Adrenal gland (tissue), 12 donors: Measurements from ENCODE around the gene SF3B2. TPM values are rescaled to one million over a fixed set of nuclear protein-coding genes. Genes with fewer than 3 reads are reported as not detected.

Experiments used
- DNase-seq, 7 donors: peaks; one replicate each; pipeline ENCODE4 v3.0.0-alpha.2; 2019 to 2020
- H3K27ac ChIP-seq, 5 donors: fragments of 200-600 bp; sonication (generic) in 4 of 5; 1 replicate in 3 of 5; 2 replicates in 2 of 5; pipeline versions ENCODE4 v1.5.1 to v1.8.0; 2016 to 2020; ENCODE audit warnings: mild to moderate bottlenecking in 1 of 5
- H3K27me3 ChIP-seq: fragments of 200-600 bp; 2 replicates; pipeline ENCODE4 v1.8.0; 2021
- H3K36me3 ChIP-seq, 2 donors: fragments of 200-600 bp; replicated peaks in 1 of 2; 1 replicate in 1 of 2; 2 replicates in 1 of 2; pipeline versions ENCODE4 v1.5.1 to v1.8.0; 2018 to 2022
- H3K4me1 ChIP-seq, 2 donors: fragments of 200-600 bp; replicated peaks in 1 of 2; 1 replicate in 1 of 2; 2 replicates in 1 of 2; pipeline versions ENCODE4 v1.5.1 to v1.8.0; 2018 to 2021
- H3K4me3 ChIP-seq, 4 donors: fragments of 200-600 bp; sonication (generic) in 3 of 4; one replicate each; pipeline ENCODE4 v1.5.1; 2016 to 2018
- H3K9me3 ChIP-seq, 3 donors: fragments of 200-600 bp; sonication (generic) in 1 of 3; replicated peaks in 1 of 3; 1 replicate in 2 of 3; 2 replicates in 1 of 3; pipeline versions ENCODE4 v1.5.1 to v1.8.0; 2016 to 2021
- POLR2A ChIP-seq, 2 donors: fragments of 450-650 bp; IDR thresholded peaks; one replicate each; pipeline ENCODE4 v1.6.1; 2017; ENCODE audit warnings: antibody characterized with exemption in 2 of 2, mild to moderate bottlenecking in 2 of 2, moderate library complexity in 1 of 2
- WGBS, 4 donors: extraction: QIAGEN DNeasy Blood & Tissue Kit in 2 of 4; methylation state at CpG; one replicate each; pipeline versions ENCODE4 v1.1.5 to v1.1.7; 2013 to 2017; 5-methylcytosine and 5-hydroxymethylcytosine counted together
- intact Hi-C, 2 donors: fragments of 100-400 bp; cut with DNase I; formaldehyde crosslinking; loops; one replicate each; pipeline versions ENCODE4 v1.14.1 to v1.15.0; 2022 to 2023
- polyA plus RNA-seq, 3 donors: library from polyadenylated mRNA; stranded (reverse); fragments of 200-250 nt in 2 of 3; fragments of 350-450 nt in 1 of 3; fragmentation: Illumina TruSeq in 1 of 3; extraction: RNeasy Lipid Tissue Mini Kit (QIAGEN cat#74804) in 1 of 3; gene quantifications; one replicate each; pipeline ENCODE4 v1.2.3, GENCODE V29; 2013 to 2014
- total RNA-seq, 9 donors: library from RNA; depleted of rRNA in 4 of 9; stranded (reverse); fragments of >200 nt in 4 of 9; fragments of 120-200 nt in 1 of 9; fragmentation: NEBNext Ultra II Directional in 1 of 9; extraction: Animal tissue kit (Norgen Biotek cat#: 25700) in 1 of 9; gene quantifications; one replicate each; pipeline versions ENCODE4 v1.1.0 to v1.2.4, GENCODE V29; 2013 to 2023
- TF ChIP-seq, protein P1 (sequence below), 6 experiments: fragments of 450-650 bp in 4 of 6; fragments of 200-600 bp in 2 of 6; sonication (generic) in 1 of 6; IDR thresholded peaks; 1 replicate in 5 of 6; 2 replicates in 1 of 6; pipeline versions ENCODE4 v1.5.1 to v1.8.0; 2016 to 2021; ENCODE audit warnings: antibody characterized with exemption in 6 of 6, mild to moderate bottlenecking in 2 of 6, moderate library complexity in 1 of 6
- donor health status: healthy with polysubstance abuse.
- donor health status: Bipolar disorder and iron deficiency.
- donor health status: DM: yes; HTN: yes; CAD: no.
- donor health status: DM: no; HTN: no; CAD: no.
- donor health status: DM: no; HTN: no; CAD: no.
- donor health status: DM: yes; HTN: yes; CAD: no.

The SF3B2 gene
- total and polyA plus RNA-seq, 12 donors: 101 to 196 (median 141) TPM

DNA sequence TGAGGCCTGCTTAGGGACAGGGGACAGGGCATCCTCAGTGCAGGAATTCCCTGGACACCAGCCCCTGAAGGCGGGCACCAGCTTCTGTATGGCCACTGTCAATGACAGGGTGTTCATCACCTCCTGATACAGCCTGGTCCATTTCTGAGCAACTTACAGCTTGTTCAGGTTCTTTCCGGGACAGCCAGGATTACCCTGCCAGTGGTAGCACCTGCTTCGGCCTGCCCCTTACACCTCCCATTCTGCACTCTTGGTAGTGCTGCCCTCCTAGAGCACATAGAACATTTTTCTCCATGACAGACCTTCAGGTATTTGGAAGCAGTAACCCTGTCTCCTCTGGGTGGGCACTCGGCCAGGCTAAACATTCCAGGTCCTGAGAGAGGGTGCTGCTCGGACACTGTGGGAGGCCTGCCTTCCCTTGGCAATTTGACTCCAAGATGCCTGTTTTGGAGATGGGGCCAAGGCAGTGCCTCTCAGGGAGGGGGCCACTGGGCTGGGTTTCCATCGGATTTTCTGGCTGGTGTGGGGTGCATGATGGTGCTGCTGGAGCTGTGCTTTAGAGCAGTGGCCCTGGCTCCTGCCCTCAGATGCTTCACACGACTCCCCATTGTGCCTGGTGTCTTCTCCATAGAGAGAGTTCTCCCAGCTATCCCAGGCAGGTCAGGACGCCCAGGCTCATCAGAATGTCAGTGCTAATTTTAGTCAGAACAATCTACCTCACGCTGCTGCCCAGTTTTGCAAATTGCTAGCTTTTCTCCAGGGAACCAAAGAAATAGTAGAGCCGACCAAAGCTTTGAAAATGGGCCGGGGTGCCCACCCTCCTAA lies 4.4 kb upstream of the SF3B2 start:
- H3K4me1 ChIP-seq: peaks cover under 1 to 8% of the 10 kb centered on the region in 2 donors
- H3K4me3 ChIP-seq: no peak overlapping the region
- peaks cover 7% of the 10 kb centered on the region for H3K27me3 ChIP-seq
- H3K36me3 ChIP-seq: no peaks in the 10 kb centered on the region
- DNase-seq: no peak
- TF ChIP-seq, protein P1, sequence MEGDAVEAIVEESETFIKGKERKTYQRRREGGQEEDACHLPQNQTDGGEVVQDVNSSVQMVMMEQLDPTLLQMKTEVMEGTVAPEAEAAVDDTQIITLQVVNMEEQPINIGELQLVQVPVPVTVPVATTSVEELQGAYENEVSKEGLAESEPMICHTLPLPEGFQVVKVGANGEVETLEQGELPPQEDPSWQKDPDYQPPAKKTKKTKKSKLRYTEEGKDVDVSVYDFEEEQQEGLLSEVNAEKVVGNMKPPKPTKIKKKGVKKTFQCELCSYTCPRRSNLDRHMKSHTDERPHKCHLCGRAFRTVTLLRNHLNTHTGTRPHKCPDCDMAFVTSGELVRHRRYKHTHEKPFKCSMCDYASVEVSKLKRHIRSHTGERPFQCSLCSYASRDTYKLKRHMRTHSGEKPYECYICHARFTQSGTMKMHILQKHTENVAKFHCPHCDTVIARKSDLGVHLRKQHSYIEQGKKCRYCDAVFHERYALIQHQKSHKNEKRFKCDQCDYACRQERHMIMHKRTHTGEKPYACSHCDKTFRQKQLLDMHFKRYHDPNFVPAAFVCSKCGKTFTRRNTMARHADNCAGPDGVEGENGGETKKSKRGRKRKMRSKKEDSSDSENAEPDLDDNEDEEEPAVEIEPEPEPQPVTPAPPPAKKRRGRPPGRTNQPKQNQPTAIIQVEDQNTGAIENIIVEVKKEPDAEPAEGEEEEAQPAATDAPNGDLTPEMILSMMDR (IDR thresholded peaks at IDR 0.05): no peak
- TF ChIP-seq POLR2A (IDR thresholded peaks at IDR 0.05): no peak
- no peak overlapping the region for H3K27ac ChIP-seq
- WGBS, 4 donors: 58 to 73% (median 68%) methylated on average over 9 to 11 of the region's 11 CpGs
- intact Hi-C loops: no loop called here
- no peaks in the 10 kb centered on the region for H3K9me3 ChIP-seq

DNA sequence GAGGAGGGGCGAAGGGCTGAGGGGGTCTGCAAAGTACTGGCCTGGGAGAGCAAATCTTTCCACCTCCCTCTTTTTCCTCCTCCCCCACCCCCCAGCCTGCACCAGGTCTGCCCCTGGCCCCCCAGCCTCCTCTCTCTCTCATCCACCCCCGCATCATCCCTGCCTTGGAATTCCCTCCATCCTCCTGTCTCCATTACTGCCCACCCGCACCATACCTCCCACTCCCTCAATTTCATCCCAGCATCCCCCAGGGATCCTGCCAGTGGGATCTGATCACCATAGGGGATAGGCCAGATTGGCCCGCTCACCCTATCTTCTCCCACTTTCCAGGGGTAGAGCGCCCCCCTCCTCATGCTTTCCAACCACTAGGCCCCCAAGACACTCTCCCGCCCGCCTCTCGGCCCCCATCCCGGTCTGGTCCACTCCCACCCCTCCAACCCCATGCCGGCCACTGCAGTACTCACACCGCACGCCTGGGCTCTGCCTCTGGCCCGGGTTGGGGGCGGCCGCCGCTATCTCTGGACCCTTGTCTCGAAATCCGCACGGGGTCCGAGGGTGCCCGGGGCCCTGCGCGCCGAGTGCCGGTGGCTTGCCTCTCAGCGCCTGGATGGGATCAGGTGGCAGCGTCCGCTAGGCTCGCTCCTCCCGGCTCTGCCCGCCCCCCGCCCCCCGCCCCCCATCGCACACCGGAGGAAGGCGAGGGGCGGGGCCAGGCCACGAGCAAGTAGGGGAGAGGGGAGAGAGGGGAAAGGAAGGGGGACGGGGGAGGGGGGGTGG lies 3.4 kb upstream of the SF3B2 start, which contains the start of gene GAL3ST3:
GAL3ST3 (minus strand) TSS at position 615 of the 777 bp plus-strand sequence. CDS start 3,746 bp downstream, outside the sequence.
- WGBS, 4 donors: 10 to 25% (median 14%) methylated on average over 10 to 39 of the region's 39 CpGs
- no peak for DNase-seq
- Histone ChIP-seq H3K4me1 (peaks cover 7 to 17% of the 10 kb centered on the region in 2 donors), H3K27me3 (peaks cover 7% of the 10 kb centered on the region), H3K27ac (no peak within 1 kb of the TSS), H3K9me3 (no peaks in the 10 kb centered on the region), H3K36me3 (no peaks in the 10 kb centered on the region), H3K4me3 (no peak within 1 kb of the TSS)
- intact Hi-C loops: no loop called here
- TF ChIP-seq, protein P1 (IDR thresholded peaks at IDR 0.05): no peak
- no peak for TF ChIP-seq POLR2A (IDR thresholded peaks at IDR 0.05)

DNA sequence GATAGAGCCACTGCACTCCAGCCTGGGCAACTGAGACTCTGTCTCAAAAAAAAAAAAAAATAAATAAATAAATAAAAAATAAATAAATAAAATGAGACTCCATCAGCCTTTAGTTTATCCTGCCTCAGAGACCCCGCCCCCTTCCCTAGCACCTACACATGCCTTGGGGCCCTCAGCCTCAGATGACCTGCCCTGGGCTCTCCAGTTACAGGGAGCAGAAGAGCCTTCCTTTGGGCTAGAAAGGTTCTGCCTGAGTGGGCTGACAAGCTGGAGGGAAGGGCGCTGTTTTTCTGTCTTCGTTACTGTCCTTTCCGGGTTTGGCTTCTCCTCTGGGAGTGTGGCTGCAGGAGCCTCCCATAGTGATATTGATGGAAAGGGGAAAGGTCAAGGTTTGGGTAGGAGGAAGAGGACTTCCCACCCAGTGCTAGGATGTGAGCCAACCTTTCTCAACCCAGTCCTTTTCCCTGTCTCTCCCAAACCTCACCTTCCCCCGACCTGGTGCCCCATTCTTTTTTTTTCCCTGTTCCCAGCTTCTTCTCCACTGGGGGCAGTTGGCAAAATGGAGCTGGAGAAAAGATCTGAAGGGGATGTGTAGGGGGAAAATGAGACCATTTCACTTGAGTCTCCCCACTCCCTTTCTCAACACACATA lies 1.5 kb upstream of the SF3B2 start:
- Histone ChIP-seq H3K4me3 (no peak overlapping the region), H3K27me3 (peaks cover 7% of the 10 kb centered on the region), H3K4me1 (peaks cover 7 to 20% of the 10 kb centered on the region in 2 donors), H3K27ac (no peak overlapping the region), H3K36me3 (peaks cover 0 to 15% of the 10 kb centered on the region in 2 donors), H3K9me3 (no peaks in the 10 kb centered on the region)
- WGBS, 4 donors: 66 to 74% (median 70%) methylated on average over 5 of the region's 5 CpGs
- intact Hi-C loops: no loop called here
- no peak for DNase-seq
- TF ChIP-seq, protein P1 (IDR thresholded peaks at IDR 0.05): no peak
- no peak for TF ChIP-seq POLR2A (IDR thresholded peaks at IDR 0.05)

DNA sequence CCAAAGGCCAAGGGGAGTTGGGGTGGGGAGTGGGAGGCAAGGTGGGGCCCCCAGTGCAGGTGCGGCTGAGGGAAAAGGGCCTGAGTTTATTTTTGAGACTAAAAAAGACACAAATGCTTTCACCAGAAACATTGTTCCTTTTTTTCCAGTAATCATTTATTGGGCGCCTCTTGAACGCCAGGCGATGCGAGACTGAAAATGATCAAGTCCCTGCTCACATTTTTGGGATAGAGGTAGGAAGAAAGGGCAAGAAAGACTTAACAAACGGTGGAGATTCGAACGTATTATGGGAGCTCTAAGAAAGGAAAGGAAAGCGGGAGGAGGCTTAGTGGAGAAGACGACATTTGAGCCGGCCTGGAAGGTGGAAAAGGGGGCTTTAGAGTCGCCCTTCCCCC lies 796 bp upstream of the SF3B2 start:
- Histone ChIP-seq H3K27me3 (peaks cover 7% of the 10 kb centered on the region), H3K27ac (peak overlapping the region in 4 of 5 donors; percentile 69 to 87 (median 78)), H3K4me3 (peak overlapping the region in 2 of 4 donors; percentile 27 to 87), H3K4me1 (peaks cover 7 to 20% of the 10 kb centered on the region in 2 donors), H3K9me3 (no peaks in the 10 kb centered on the region), H3K36me3 (peaks cover 0 to 22% of the 10 kb centered on the region in 2 donors)
- no peak for TF ChIP-seq POLR2A (IDR thresholded peaks at IDR 0.05)
- TF ChIP-seq, protein P1 (IDR thresholded peaks at IDR 0.05): no peak
- WGBS, 4 donors: 22 to 37% (median 35%) methylated on average over 12 of the region's 12 CpGs
- no peak for DNase-seq
- intact Hi-C loops: no loop called here
